ENCODE measurements around the gene ODR4.

ODR4 gene

GRCh38 chr1:186424539-186424938, 48.9 kb downstream of the ODR4 start:
- no peak for DNase-seq (ENCODE audit: low read depth)
- no peak overlapping the region for H3K4me3 ChIP-seq (ENCODE audit: low read depth, low read length)
- no peak for TF ChIP-seq CTCF (IDR thresholded peaks at IDR 0.05; ENCODE audit: low read depth, low read length, missing control alignments)

DNA sequence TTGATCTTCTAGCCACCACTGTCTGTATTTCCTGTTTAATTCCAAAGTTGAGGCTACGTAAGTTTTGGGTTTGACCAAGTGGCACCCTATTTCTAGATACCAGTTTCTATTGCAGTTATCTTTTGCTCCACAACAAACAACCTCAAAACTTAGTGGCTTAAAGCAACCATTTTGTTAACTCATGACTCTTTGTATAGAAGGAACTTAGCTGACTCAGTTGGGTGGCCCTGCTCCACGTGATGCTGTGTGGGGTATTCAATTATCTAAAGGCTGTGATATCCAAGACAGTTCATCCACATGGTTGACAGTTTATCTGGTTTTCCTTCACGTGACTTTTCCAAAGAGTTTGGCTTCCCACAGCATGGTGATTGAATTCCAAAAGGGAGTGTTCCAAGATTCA, 50.5 kb downstream of the ODR4 start:
- no peak overlapping the region for H3K4me3 ChIP-seq (ENCODE audit: low read depth, low read length)
- DNase-seq (ENCODE audit: low read depth): no peak
- no peak for TF ChIP-seq CTCF (IDR thresholded peaks at IDR 0.05; ENCODE audit: low read depth, low read length, missing control alignments)

GRCh38 chr1:186429017-186429416, 53.4 kb downstream of the ODR4 start:
- no peak overlapping the region for H3K4me3 ChIP-seq (ENCODE audit: low read depth, low read length)
- no peak for TF ChIP-seq CTCF (IDR thresholded peaks at IDR 0.05; ENCODE audit: low read depth, low read length, missing control alignments)
- no peak for DNase-seq (ENCODE audit: low read depth)

GRCh38 chr1:186435336-186435735, 59.7 kb downstream of the ODR4 start:
- DNase-seq (ENCODE audit: low read depth): no peak

GRCh38 chr1:186438567-186438966, 62.9 kb downstream of the ODR4 start:
- DNase-seq (ENCODE audit: low read depth): no peak
- no peak for TF ChIP-seq CTCF (IDR thresholded peaks at IDR 0.05; ENCODE audit: low read depth, low read length, missing control alignments)
- H3K4me3 ChIP-seq (ENCODE audit: low read depth, low read length): no peak overlapping the region

More at GRCh38 chr1:186435336-186435735, 59.7 kb downstream of the ODR4 start:
- no peak for TF ChIP-seq CTCF (IDR thresholded peaks at IDR 0.05; ENCODE audit: low read depth, low read length, missing control alignments)
- no peak overlapping the region for H3K4me3 ChIP-seq (ENCODE audit: low read depth, low read length)

DNA sequence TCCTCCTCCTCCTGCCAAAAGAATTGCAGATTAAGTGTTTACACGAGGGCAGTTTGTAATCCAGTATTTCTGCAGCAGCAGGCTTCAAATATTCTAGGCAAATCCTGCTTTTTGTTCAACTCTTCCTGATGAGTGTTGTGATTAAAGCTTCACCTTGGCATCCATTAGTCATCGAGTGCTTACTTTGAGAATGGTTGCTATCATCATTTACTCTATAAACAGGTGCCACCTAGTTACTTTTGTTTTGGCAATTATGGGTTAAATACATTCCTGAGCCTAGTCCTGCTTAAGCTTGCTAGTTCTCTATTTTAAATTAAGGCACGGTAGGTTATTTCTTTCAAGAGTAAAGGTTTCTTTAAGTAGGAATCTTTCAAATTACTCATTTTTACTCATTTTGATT, 64.9 kb downstream of the ODR4 start:
- no peak for TF ChIP-seq CTCF (IDR thresholded peaks at IDR 0.05; ENCODE audit: low read depth, low read length, missing control alignments)
- no peak for DNase-seq (ENCODE audit: low read depth)
- H3K4me3 ChIP-seq (ENCODE audit: low read depth, low read length): no peak overlapping the region

- no peak for DNase-seq (ENCODE audit: low read depth)
- no peak overlapping the region for H3K4me3 ChIP-seq (ENCODE audit: low read depth, low read length)
- no peak for TF ChIP-seq CTCF (IDR thresholded peaks at IDR 0.05; ENCODE audit: low read depth, low read length, missing control alignments)
Observed at GRCh38 chr1:186442651-186443375, 67.2 kb downstream of the ODR4 start.

Data from GM12864 (cell line).